Measurements from ENCODE around the gene VSIR.

GRCh38 chr10:71810048-71810750 lies 36.9 kb upstream of the VSIR start:
- TF ChIP-seq, protein P1, sequence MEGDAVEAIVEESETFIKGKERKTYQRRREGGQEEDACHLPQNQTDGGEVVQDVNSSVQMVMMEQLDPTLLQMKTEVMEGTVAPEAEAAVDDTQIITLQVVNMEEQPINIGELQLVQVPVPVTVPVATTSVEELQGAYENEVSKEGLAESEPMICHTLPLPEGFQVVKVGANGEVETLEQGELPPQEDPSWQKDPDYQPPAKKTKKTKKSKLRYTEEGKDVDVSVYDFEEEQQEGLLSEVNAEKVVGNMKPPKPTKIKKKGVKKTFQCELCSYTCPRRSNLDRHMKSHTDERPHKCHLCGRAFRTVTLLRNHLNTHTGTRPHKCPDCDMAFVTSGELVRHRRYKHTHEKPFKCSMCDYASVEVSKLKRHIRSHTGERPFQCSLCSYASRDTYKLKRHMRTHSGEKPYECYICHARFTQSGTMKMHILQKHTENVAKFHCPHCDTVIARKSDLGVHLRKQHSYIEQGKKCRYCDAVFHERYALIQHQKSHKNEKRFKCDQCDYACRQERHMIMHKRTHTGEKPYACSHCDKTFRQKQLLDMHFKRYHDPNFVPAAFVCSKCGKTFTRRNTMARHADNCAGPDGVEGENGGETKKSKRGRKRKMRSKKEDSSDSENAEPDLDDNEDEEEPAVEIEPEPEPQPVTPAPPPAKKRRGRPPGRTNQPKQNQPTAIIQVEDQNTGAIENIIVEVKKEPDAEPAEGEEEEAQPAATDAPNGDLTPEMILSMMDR (IDR thresholded peaks at IDR 0.05), result no peak
- no peak for TF ChIP-seq EZH2 (IDR thresholded peaks at IDR 0.05)
- no peak for TF ChIP-seq EZH2phosphoT487 (IDR thresholded peaks at IDR 0.05)

All from neural progenitor cell (in vitro differentiated cells).